Measurements from ENCODE around the gene KLHL11. TPM values are rescaled to one million over a fixed set of nuclear protein-coding genes. Genes with fewer than 3 reads are reported as not detected.

Gene KLHL11
- total and polyA plus RNA-seq, 2 of the 8 experiments (the other 6 are each of a cell fraction or from before 2014, with no cell fraction given), result 4.2 to 13.7 TPM

DNA sequence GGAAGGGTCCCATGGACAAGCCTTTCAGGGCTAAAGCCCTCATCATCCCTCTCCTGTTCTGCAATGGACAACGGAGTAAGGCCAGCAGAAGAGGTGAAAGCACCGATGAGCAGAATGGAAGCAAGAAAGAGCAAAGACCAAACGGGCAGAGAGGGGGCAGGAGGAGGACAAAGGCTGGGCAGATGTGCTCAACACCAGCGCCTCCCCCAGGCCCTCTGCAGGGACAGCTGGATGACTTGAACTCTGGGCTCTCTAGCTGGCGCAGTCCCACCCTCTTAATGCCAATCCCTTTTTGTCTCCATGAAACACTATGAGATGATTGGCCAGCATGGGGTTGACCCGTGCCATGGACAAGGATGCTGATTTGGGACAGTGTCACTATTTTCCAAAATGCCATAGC lies 31.5 kb upstream of the KLHL11 start:
- no peak overlapping the region for H3K27ac ChIP-seq (ENCODE audit: low read depth, low read length)
- H2BK15ac ChIP-seq (ENCODE audit: low read length), result no peak overlapping the region
- no peak for DNase-seq (ENCODE audit: low read depth in 1 of 2, low spot score in 2 of 2)
- ChIA-PET CTCF (ENCODE audit: partially characterized antibody) (interaction anchor here (0.6 to 1.4 kb wide), 3 partner anchors 8 to 461 kb away, joined by 3 to 4 read pairs (median 3); no protein-coding TSS in a partner anchor), POLR2A (ENCODE audit: partially characterized antibody) (interaction anchor here (2.1 to 6.0 kb wide), 2 partner anchors 12 to 18 kb away, joined by 9 to 33 read pairs; no protein-coding TSS in a partner anchor)
- H3K23me2 ChIP-seq (ENCODE audit: low read depth, low read length), result no peaks in the 10 kb centered on the region
- WGBS, 2 experiments (ENCODE audit: extremely low coverage in 1 of 2, insufficient coverage in 1 of 2, insufficient read length in 1 of 2, insufficient replicate concordance in 2 of 2, low coverage in 1 of 2, low lambda C conversion rate in 2 of 2, missing lambda C conversion rate in 1 of 2), result 91% methylated on average over 6 of the region's 6 CpGs; no CpG with 5 or more reads in 1 of the 2 experiments
- H3K36me3 ChIP-seq (ENCODE audit: control insufficient read depth in 2 of 4, insufficient read depth in 4 of 4, low read length in 3 of 4), result peaks cover 42 to 97% (median 83%) of the 10 kb centered on the region in 4 experiments
- no peak overlapping the region for H2AFZ ChIP-seq (ENCODE audit: low read length)
- no peak overlapping the region for H4K8ac ChIP-seq (ENCODE audit: extremely low read depth, insufficient read depth, low read length)
- no peak overlapping the region for H2AK5ac ChIP-seq (ENCODE audit: low read depth, low read length)
- no peaks in the 10 kb centered on the region for H3K9me3 ChIP-seq (ENCODE audit: insufficient read depth in 2 of 2, low read depth in 1 of 2, low read length in 1 of 2)
- H3K14ac ChIP-seq (ENCODE audit: insufficient read length), result no peak overlapping the region
- H3K79me1 ChIP-seq (ENCODE audit: low read depth, low read length), result peaks cover 3% of the 10 kb centered on the region
- no peaks in the 10 kb centered on the region for H3K4me1 ChIP-seq (replicated peaks in 1 of 4; ENCODE audit: control insufficient read depth in 3 of 4, insufficient read depth in 4 of 4, low read length in 3 of 4)
- H4K5ac ChIP-seq (ENCODE audit: insufficient read length, low read depth, low read length), result no peak overlapping the region
- H3K27me3 ChIP-seq (replicated peaks in 1 of 4; ENCODE audit: control insufficient read depth in 3 of 4, extremely low read depth in 1 of 4, insufficient read depth in 3 of 4, low read length in 3 of 4), result no peaks in the 10 kb centered on the region
- no peaks in the 10 kb centered on the region; a peak in 1 of 4 replicates for H3K79me2 ChIP-seq (ENCODE audit: control insufficient read depth in 1 of 2, insufficient read depth in 2 of 2, low read length in 2 of 2)
- no peak overlapping the region for H3K4me3 ChIP-seq (ENCODE audit: extremely low read depth in 1 of 4, insufficient read depth in 2 of 4, low read depth in 3 of 4, low read length in 4 of 4)
- no peak overlapping the region for H3K9ac ChIP-seq (replicated peaks in 1 of 4; ENCODE audit: extremely low read depth in 1 of 4, low read depth in 3 of 4, low read length in 3 of 4)
- no peak overlapping the region for H2BK5ac ChIP-seq (ENCODE audit: low read depth, low read length)
- H3K18ac ChIP-seq (ENCODE audit: extremely low read depth, low read length), result no peak overlapping the region
- no peak overlapping the region for H2BK12ac ChIP-seq (ENCODE audit: low read depth, low read length)
- FAIRE-seq, result no peak
- H3K4me2 ChIP-seq (ENCODE audit: insufficient read depth in 1 of 2, low read depth in 2 of 2, low read length in 2 of 2), result no peak overlapping the region
- no peak overlapping the region for H2BK20ac ChIP-seq (ENCODE audit: low read length)
- H4K91ac ChIP-seq (replicated peaks; ENCODE audit: insufficient read length, low read length), result no peak overlapping the region
- H3K4ac ChIP-seq (replicated peaks; ENCODE audit: insufficient read length, low read depth, low read length), result no peak overlapping the region
- no peak overlapping the region for H3K23ac ChIP-seq (ENCODE audit: insufficient read length)
- peaks cover 10 to 20% of the 10 kb centered on the region in 2 experiments for H4K20me1 ChIP-seq (replicated peaks in 1 of 2; ENCODE audit: control insufficient read depth in 1 of 2, insufficient read depth in 2 of 2, low read length in 2 of 2)
- H3K56ac ChIP-seq (replicated peaks; ENCODE audit: insufficient read length, low read depth, low read length), result no peak overlapping the region
- TF ChIP-seq, protein P1, sequence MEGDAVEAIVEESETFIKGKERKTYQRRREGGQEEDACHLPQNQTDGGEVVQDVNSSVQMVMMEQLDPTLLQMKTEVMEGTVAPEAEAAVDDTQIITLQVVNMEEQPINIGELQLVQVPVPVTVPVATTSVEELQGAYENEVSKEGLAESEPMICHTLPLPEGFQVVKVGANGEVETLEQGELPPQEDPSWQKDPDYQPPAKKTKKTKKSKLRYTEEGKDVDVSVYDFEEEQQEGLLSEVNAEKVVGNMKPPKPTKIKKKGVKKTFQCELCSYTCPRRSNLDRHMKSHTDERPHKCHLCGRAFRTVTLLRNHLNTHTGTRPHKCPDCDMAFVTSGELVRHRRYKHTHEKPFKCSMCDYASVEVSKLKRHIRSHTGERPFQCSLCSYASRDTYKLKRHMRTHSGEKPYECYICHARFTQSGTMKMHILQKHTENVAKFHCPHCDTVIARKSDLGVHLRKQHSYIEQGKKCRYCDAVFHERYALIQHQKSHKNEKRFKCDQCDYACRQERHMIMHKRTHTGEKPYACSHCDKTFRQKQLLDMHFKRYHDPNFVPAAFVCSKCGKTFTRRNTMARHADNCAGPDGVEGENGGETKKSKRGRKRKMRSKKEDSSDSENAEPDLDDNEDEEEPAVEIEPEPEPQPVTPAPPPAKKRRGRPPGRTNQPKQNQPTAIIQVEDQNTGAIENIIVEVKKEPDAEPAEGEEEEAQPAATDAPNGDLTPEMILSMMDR (IDR thresholded peaks at IDR 0.05; ENCODE audit: control extremely low read depth in 1 of 3, insufficient read depth in 1 of 3, low read depth in 1 of 3, low read length in 3 of 3), result peak; percentile 33 to 62 (median 51)
- no peak for TF ChIP-seq TBP (IDR thresholded peaks at IDR 0.05; ENCODE audit: low read depth, low read length)
- no peak for TF ChIP-seq RBBP5 (IDR thresholded peaks at IDR 0.05; ENCODE audit: borderline replicate concordance, low read depth, low read length)
- TF ChIP-seq SAP30 (IDR thresholded peaks at IDR 0.05; ENCODE audit: insufficient read depth, insufficient replicate concordance, low read length), result no peak
- peak; percentile 20 to 41; a peak in 3 of 4 replicates for TF ChIP-seq RAD21 (IDR thresholded peaks at IDR 0.05 in 1 of 2, conservative IDR thresholded peaks at IDR 0.05 in 1 of 2; ENCODE audit: low read depth in 2 of 2, low read length in 2 of 2)
- TF ChIP-seq SP4 (IDR thresholded peaks at IDR 0.05; ENCODE audit: low read length), result no peak
- no peak for TF ChIP-seq SRF (IDR thresholded peaks at IDR 0.05; ENCODE audit: low read depth, low read length)
- H2BK120ac ChIP-seq (replicated peaks; ENCODE audit: low read depth, low read length), result no peak overlapping the region

Measured in H1 (cell line).